Sigmoid colon (tissue), 7 donors: Measurements from ENCODE around the gene ZNF503. TPM values are rescaled to one million over a fixed set of nuclear protein-coding genes. Genes with fewer than 3 reads are reported as not detected.

Experiments used
- DNase-seq: peaks from one replicate; pipeline ENCODE4 v3.0.0-alpha.2; 2019
- H3K27ac ChIP-seq, 4 donors: fragments of 200-600 bp; sonication (generic); one replicate each; pipeline ENCODE4 v1.5.1; 2016 to 2019; ENCODE audit warnings: mild to moderate bottlenecking in 1 of 4
- H3K27me3 ChIP-seq, 3 donors: fragments of 200-600 bp; sonication (generic); one replicate each; pipeline ENCODE4 v1.5.1; 2019; ENCODE audit warnings: mild to moderate bottlenecking in 1 of 3
- H3K36me3 ChIP-seq, 4 donors: fragments of 200-600 bp; sonication (generic); one replicate each; pipeline ENCODE4 v1.5.1; 2016 to 2019
- H3K4me1 ChIP-seq, 4 donors: fragments of 200-600 bp; sonication (generic); one replicate each; pipeline ENCODE4 v1.5.1; 2017 to 2019
- H3K4me3 ChIP-seq, 4 donors: fragments of 200-600 bp; sonication (generic); one replicate each; pipeline ENCODE4 v1.5.1; 2017 to 2019; ENCODE audit warnings: mild to moderate bottlenecking in 2 of 4, moderate library complexity in 1 of 4
- H3K9me3 ChIP-seq, 4 donors: fragments of 200-600 bp in 3 of 4; sonication (generic) in 3 of 4; one replicate each; pipeline versions ENCODE4 v1.5.1 to v1.6.1; 2013 to 2019
- CTCF ChIP-seq, 4 experiments: fragments of 450-650 bp in 3 of 4; fragments of 200-600 bp in 1 of 4; IDR thresholded peaks; one replicate each; pipeline ENCODE4 v1.5.1; 2016 to 2019; ENCODE audit warnings: antibody characterized with exemption in 4 of 4, mild to moderate bottlenecking in 3 of 4, moderate library complexity in 2 of 4
- EP300 ChIP-seq, 4 donors: sonication (generic); formaldehyde crosslinking; IDR thresholded peaks; one replicate each; pipeline ENCODE4 v1.6.1; 2017; ENCODE audit warnings: antibody characterized with exemption in 4 of 4
- POLR2A ChIP-seq, 2 donors: fragments of 450-650 bp; IDR thresholded peaks; one replicate each; pipeline ENCODE4 v1.6.1; 2016; ENCODE audit warnings: antibody characterized with exemption in 2 of 2, mild to moderate bottlenecking in 2 of 2, moderate library complexity in 2 of 2
- POLR2AphosphoS5 ChIP-seq, 4 donors: sonication (generic); formaldehyde crosslinking; IDR thresholded peaks; one replicate each; pipeline ENCODE4 v1.6.1; 2017; ENCODE audit warnings: antibody characterized with exemption in 4 of 4
- WGBS, 2 donors: extraction: QIAGEN DNeasy Blood & Tissue Kit; methylation state at CpG; one replicate each; pipeline ENCODE4 v1.1.7; 2013; 5-methylcytosine and 5-hydroxymethylcytosine counted together
- intact Hi-C: fragments of 100-400 bp; cut with DNase I; formaldehyde crosslinking; loops from one replicate; pipeline ENCODE4 v1.15.1; 2023
- polyA plus RNA-seq, 3 donors: library from polyadenylated mRNA; stranded (reverse); fragments of 200-250 nt; gene quantifications; one replicate each; pipeline ENCODE4 v1.2.3, GENCODE V29; 2013
- total RNA-seq, 4 donors: library from RNA; depleted of rRNA; stranded (reverse); fragments of >200 nt; gene quantifications; one replicate each; pipeline ENCODE4 v1.1.0, GENCODE V29; 2016
- donor health status: healthy with polysubstance abuse.
- donor health status: Bipolar disorder and iron deficiency.
- donor health status: healthy.

The ZNF503 gene
- total and polyA plus RNA-seq, 7 donors, result 2.3 to 20.3 (median 10.0) TPM

- no peak overlapping the region for H3K4me3 ChIP-seq
- TF ChIP-seq EP300 (IDR thresholded peaks at IDR 0.05) (no peak), POLR2A (IDR thresholded peaks at IDR 0.05) (no peak)
- DNase-seq, result no peak
- H3K9me3 ChIP-seq, result no peaks in the 10 kb centered on the region
- intact Hi-C loops, result no loop called here
- 92 to 98% methylated on average over 1 of the region's 1 CpG for WGBS, 2 donors
- H3K4me1 ChIP-seq, result peaks cover 0 to 4% (median 0%) of the 10 kb centered on the region in 4 donors
- no peak overlapping the region for H3K27ac ChIP-seq
- no peaks in the 10 kb centered on the region for H3K36me3 ChIP-seq
- H3K27me3 ChIP-seq, result no peaks in the 10 kb centered on the region
These were observed 13.0 kb upstream of the ZNF503 start for GRCh38 chr10:75414527-75414926.

GRCh38 chr10:75410132-75411005, 8.8 kb upstream of the ZNF503 start:
- Histone ChIP-seq H3K27me3 (no peaks in the 10 kb centered on the region), H3K4me3 (no peak overlapping the region), H3K9me3 (no peaks in the 10 kb centered on the region), H3K4me1 (peaks cover 0 to 22% (median 11%) of the 10 kb centered on the region in 4 donors), H3K36me3 (no peaks in the 10 kb centered on the region), H3K27ac (peak overlapping the region; percentile 85 to 98 (median 88))
- intact Hi-C loops, result no loop called here
- DNase-seq, result no peak
- TF ChIP-seq EP300 (IDR thresholded peaks at IDR 0.05) (no peak), CTCF (IDR thresholded peaks at IDR 0.05) (no peak), POLR2A (IDR thresholded peaks at IDR 0.05) (no peak), POLR2AphosphoS5 (IDR thresholded peaks at IDR 0.05) (no peak)
- WGBS, 2 donors, result 77 to 79% methylated on average over 10 of the region's 10 CpGs

- peak; percentile 87 for DNase-seq
- no peaks in the 10 kb centered on the region for H3K9me3 ChIP-seq
- peaks cover 0 to 30% (median 20%) of the 10 kb centered on the region in 4 donors for H3K4me1 ChIP-seq
- 1% methylated on average over 76 of the region's 76 CpGs for WGBS, 2 donors
- intact Hi-C loops, result loop anchor here (2.0 to 10.0 kb wide), 2 partner anchors 100 to 1576 kb away; no protein-coding TSS in a partner anchor
- TF ChIP-seq POLR2A (IDR thresholded peaks at IDR 0.05) (peak in 1 of 2 donors; percentile 4), CTCF (IDR thresholded peaks at IDR 0.05) (peak in 1 of 4 experiments; percentile 5), EP300 (IDR thresholded peaks at IDR 0.05) (no peak), POLR2AphosphoS5 (IDR thresholded peaks at IDR 0.05) (peak in 3 of 4 donors; percentile 26 to 42 (median 28))
- H3K27me3 ChIP-seq, result no peaks in the 10 kb centered on the region
- H3K27ac ChIP-seq, result peak overlapping the region; percentile 85 to 98 (median 88)
- peak overlapping the region; percentile 82 to 92 (median 87) for H3K4me3 ChIP-seq
- no peaks in the 10 kb centered on the region for H3K36me3 ChIP-seq
These were observed 7.6 kb upstream of the ZNF503 start for GRCh38 chr10:75408911-75409885.

- peaks cover 0 to 37% (median 26%) of the 10 kb centered on the region in 4 donors for H3K4me1 ChIP-seq
- whole genome bisulfite sequencing, 2 donors, result 1% methylated on average over 27 of the region's 27 CpGs
These were observed 6.9 kb upstream of the ZNF503 start for GRCh38 chr10:75408509-75408875.

More at GRCh38 chr10:75408509-75408875, 6.9 kb upstream of the ZNF503 start:
- Histone ChIP-seq H3K36me3 (no peaks in the 10 kb centered on the region), H3K9me3 (no peaks in the 10 kb centered on the region), H3K27ac (peak overlapping the region; percentile 85 to 98 (median 88)), H3K4me3 (peak overlapping the region; percentile 82 to 92 (median 87)), H3K27me3 (no peaks in the 10 kb centered on the region)
- intact Hi-C loops, result loop anchor here (2.0 to 10.0 kb wide), 2 partner anchors 100 to 1576 kb away; no protein-coding TSS in a partner anchor
- DNase-seq, result no peak
- TF ChIP-seq CTCF (IDR thresholded peaks at IDR 0.05) (no peak), EP300 (IDR thresholded peaks at IDR 0.05) (no peak), POLR2AphosphoS5 (IDR thresholded peaks at IDR 0.05) (no peak), POLR2A (IDR thresholded peaks at IDR 0.05) (no peak)
